ENCODE measurements around the gene GATA5.
"Not testable (repeated sequence)": the region's sequence is repeated elsewhere in the genome, so short reads cannot be mapped to it uniquely, and the experiment has no call there.

GATA5 gene

GRCh38 chr20:62493886-62494285 lies 18.1 kb upstream of the GATA5 start:
- peaks cover 3% of the 10 kb centered on the region for H3K9me3 ChIP-seq (ENCODE audit: control insufficient read depth, low read length)
- DNase-seq (ENCODE audit: low read depth), result no peak
- H3K36me3 ChIP-seq (ENCODE audit: control insufficient read depth, insufficient read depth, low read length, severe bottlenecking), result no peaks in the 10 kb centered on the region
- no peak overlapping the region for H3K9ac ChIP-seq (ENCODE audit: low read length)
- H3K4me3 ChIP-seq (ENCODE audit: low read length), result no peak overlapping the region
- H3K4me1 ChIP-seq (ENCODE audit: control insufficient read depth, insufficient read depth, low read length), result peaks cover 4% of the 10 kb centered on the region
- H3K27me3 ChIP-seq (replicated peaks; ENCODE audit: control insufficient read depth, insufficient read depth, low read length), result peaks cover 59% of the 10 kb centered on the region

GRCh38 chr20:62493253-62493885 lies 17.6 kb upstream of the GATA5 start:
- no peak overlapping the region for H3K9ac ChIP-seq (ENCODE audit: low read length)
- peaks cover 4% of the 10 kb centered on the region for H3K4me1 ChIP-seq (ENCODE audit: control insufficient read depth, insufficient read depth, low read length)
- no peak overlapping the region for H3K4me3 ChIP-seq (ENCODE audit: low read length)
- no peak for DNase-seq (ENCODE audit: low read depth)
- peaks cover 3% of the 10 kb centered on the region for H3K9me3 ChIP-seq (ENCODE audit: control insufficient read depth, low read length)
- peaks cover 64% of the 10 kb centered on the region for H3K27me3 ChIP-seq (replicated peaks; ENCODE audit: control insufficient read depth, insufficient read depth, low read length)
- no peaks in the 10 kb centered on the region for H3K36me3 ChIP-seq (ENCODE audit: control insufficient read depth, insufficient read depth, low read length, severe bottlenecking)

- no peaks in the 10 kb centered on the region for H3K36me3 ChIP-seq (ENCODE audit: control insufficient read depth, insufficient read depth, low read length, severe bottlenecking)
- no peak for DNase-seq (ENCODE audit: low read depth)
- peaks cover 3% of the 10 kb centered on the region for H3K9me3 ChIP-seq (ENCODE audit: control insufficient read depth, low read length)
- peaks cover 4% of the 10 kb centered on the region for H3K4me1 ChIP-seq (ENCODE audit: control insufficient read depth, insufficient read depth, low read length)
- H3K27me3 ChIP-seq (replicated peaks; ENCODE audit: control insufficient read depth, insufficient read depth, low read length), result peaks cover 70% of the 10 kb centered on the region
- H3K9ac ChIP-seq (ENCODE audit: low read length), result no peak overlapping the region
- no peak overlapping the region for H3K4me3 ChIP-seq (ENCODE audit: low read length)
Observed at GRCh38 chr20:62492711-62493110, 16.9 kb upstream of the GATA5 start.

- H3K4me3 ChIP-seq (ENCODE audit: low read length); H3K9me3 ChIP-seq (ENCODE audit: control insufficient read depth, low read length); H3K4me1 ChIP-seq (ENCODE audit: control insufficient read depth, insufficient read depth, low read length); DNase-seq (ENCODE audit: low read depth); H3K9ac ChIP-seq (ENCODE audit: low read length); H3K36me3 ChIP-seq (ENCODE audit: control insufficient read depth, insufficient read depth, low read length, severe bottlenecking): not testable (repeated sequence)
- H3K27me3 ChIP-seq (replicated peaks; ENCODE audit: control insufficient read depth, insufficient read depth, low read length), result peaks cover 73% of the 10 kb centered on the region
Observed at GRCh38 chr20:62490783-62491182, 15.0 kb upstream of the GATA5 start.

GRCh38 chr20:62489932-62490263 lies 14.1 kb upstream of the GATA5 start:
- Histone ChIP-seq H3K4me3 (ENCODE audit: low read length) (no peak overlapping the region), H3K9me3 (ENCODE audit: control insufficient read depth, low read length) (peaks cover 3% of the 10 kb centered on the region), H3K9ac (ENCODE audit: low read length) (no peak overlapping the region), H3K36me3 (ENCODE audit: control insufficient read depth, insufficient read depth, low read length, severe bottlenecking) (no peaks in the 10 kb centered on the region), H3K27me3 (replicated peaks; ENCODE audit: control insufficient read depth, insufficient read depth, low read length) (peaks cover 76% of the 10 kb centered on the region), H3K4me1 (ENCODE audit: control insufficient read depth, insufficient read depth, low read length) (no peaks in the 10 kb centered on the region)
- no peak for DNase-seq (ENCODE audit: low read depth)

GRCh38 chr20:62489186-62489931 lies 13.6 kb upstream of the GATA5 start:
- peaks cover 3% of the 10 kb centered on the region for H3K9me3 ChIP-seq (ENCODE audit: control insufficient read depth, low read length)
- H3K27me3 ChIP-seq (replicated peaks; ENCODE audit: control insufficient read depth, insufficient read depth, low read length), result peaks cover 79% of the 10 kb centered on the region
- no peaks in the 10 kb centered on the region for H3K4me1 ChIP-seq (ENCODE audit: control insufficient read depth, insufficient read depth, low read length)
- no peak overlapping the region for H3K4me3 ChIP-seq (ENCODE audit: low read length)
- no peak for DNase-seq (ENCODE audit: low read depth)
- no peak overlapping the region for H3K9ac ChIP-seq (ENCODE audit: low read length)
- H3K36me3 ChIP-seq (ENCODE audit: control insufficient read depth, insufficient read depth, low read length, severe bottlenecking), result no peaks in the 10 kb centered on the region

- Histone ChIP-seq H3K4me1 (ENCODE audit: control insufficient read depth, insufficient read depth, low read length) (no peaks in the 10 kb centered on the region), H3K4me3 (ENCODE audit: low read length) (no peak overlapping the region), H3K9me3 (ENCODE audit: control insufficient read depth, low read length) (no peaks in the 10 kb centered on the region), H3K9ac (ENCODE audit: low read length) (no peak overlapping the region), H3K36me3 (ENCODE audit: control insufficient read depth, insufficient read depth, low read length, severe bottlenecking) (no peaks in the 10 kb centered on the region), H3K27me3 (replicated peaks; ENCODE audit: control insufficient read depth, insufficient read depth, low read length) (peaks cover 80% of the 10 kb centered on the region)
- no peak for DNase-seq (ENCODE audit: low read depth)
Observed at GRCh38 chr20:62488470-62488869, 12.7 kb upstream of the GATA5 start.

GRCh38 chr20:62487561-62488354 lies 12.0 kb upstream of the GATA5 start:
- no peak overlapping the region for H3K9ac ChIP-seq (ENCODE audit: low read length)
- no peak for DNase-seq (ENCODE audit: low read depth)
- H3K36me3 ChIP-seq (ENCODE audit: control insufficient read depth, insufficient read depth, low read length, severe bottlenecking), result no peaks in the 10 kb centered on the region
- no peak overlapping the region for H3K4me3 ChIP-seq (ENCODE audit: low read length)
- H3K4me1 ChIP-seq (ENCODE audit: control insufficient read depth, insufficient read depth, low read length), result peaks cover 1% of the 10 kb centered on the region
- H3K9me3 ChIP-seq (ENCODE audit: control insufficient read depth, low read length), result no peaks in the 10 kb centered on the region
- H3K27me3 ChIP-seq (replicated peaks; ENCODE audit: control insufficient read depth, insufficient read depth, low read length), result peaks cover 80% of the 10 kb centered on the region

- peaks cover 81% of the 10 kb centered on the region for H3K27me3 ChIP-seq (replicated peaks; ENCODE audit: control insufficient read depth, insufficient read depth, low read length)
- H3K36me3 ChIP-seq (ENCODE audit: control insufficient read depth, insufficient read depth, low read length, severe bottlenecking), result no peaks in the 10 kb centered on the region
- peaks cover 2% of the 10 kb centered on the region for H3K4me1 ChIP-seq (ENCODE audit: control insufficient read depth, insufficient read depth, low read length)
- no peak overlapping the region for H3K4me3 ChIP-seq (ENCODE audit: low read length)
- no peaks in the 10 kb centered on the region for H3K9me3 ChIP-seq (ENCODE audit: control insufficient read depth, low read length)
- DNase-seq (ENCODE audit: low read depth), result no peak
- H3K9ac ChIP-seq (ENCODE audit: low read length), result no peak overlapping the region
Observed at GRCh38 chr20:62487118-62487517, 11.3 kb upstream of the GATA5 start.

GRCh38 chr20:62486484-62486883 lies 10.7 kb upstream of the GATA5 start:
- DNase-seq (ENCODE audit: low read depth), result no peak
- H3K36me3 ChIP-seq (ENCODE audit: control insufficient read depth, insufficient read depth, low read length, severe bottlenecking), result no peaks in the 10 kb centered on the region
- peaks cover 85% of the 10 kb centered on the region for H3K27me3 ChIP-seq (replicated peaks; ENCODE audit: control insufficient read depth, insufficient read depth, low read length)
- no peaks in the 10 kb centered on the region for H3K9me3 ChIP-seq (ENCODE audit: control insufficient read depth, low read length)
- no peak overlapping the region for H3K4me3 ChIP-seq (ENCODE audit: low read length)
- H3K9ac ChIP-seq (ENCODE audit: low read length), result no peak overlapping the region
- peaks cover 2% of the 10 kb centered on the region for H3K4me1 ChIP-seq (ENCODE audit: control insufficient read depth, insufficient read depth, low read length)

GRCh38 chr20:62485701-62486089 lies 9.9 kb upstream of the GATA5 start:
- peaks cover 2% of the 10 kb centered on the region for H3K4me1 ChIP-seq (ENCODE audit: control insufficient read depth, insufficient read depth, low read length)

More at GRCh38 chr20:62485701-62486089, 9.9 kb upstream of the GATA5 start:
- Histone ChIP-seq H3K36me3 (ENCODE audit: control insufficient read depth, insufficient read depth, low read length, severe bottlenecking) (no peaks in the 10 kb centered on the region), H3K9me3 (ENCODE audit: control insufficient read depth, low read length) (no peaks in the 10 kb centered on the region), H3K9ac (ENCODE audit: low read length) (no peak overlapping the region), H3K4me3 (ENCODE audit: low read length) (no peak overlapping the region), H3K27me3 (replicated peaks; ENCODE audit: control insufficient read depth, insufficient read depth, low read length) (peaks cover 83% of the 10 kb centered on the region)
- no peak for DNase-seq (ENCODE audit: low read depth)

All from adipocyte (in vitro differentiated cells).